Measurements from ENCODE around the gene ACTN1.

The ACTN1 gene

GRCh38 chr14:68828698-68829097, 150.4 kb downstream of the ACTN1 start:
- DNase-seq (ENCODE audit: low read depth) = no peak
- H3K4me3 ChIP-seq (ENCODE audit: control insufficient read depth, low read depth, low read length) = no peak overlapping the region
- TF ChIP-seq CTCF (conservative IDR thresholded peaks at IDR 0.05; ENCODE audit: control insufficient read depth, insufficient read depth, low read depth, low read length) = no peak

GRCh38 chr14:68825729-68826128, 153.4 kb downstream of the ACTN1 start:
- no peak overlapping the region for H3K4me3 ChIP-seq (ENCODE audit: control insufficient read depth, low read depth, low read length)
- no peak for TF ChIP-seq CTCF (conservative IDR thresholded peaks at IDR 0.05; ENCODE audit: control insufficient read depth, insufficient read depth, low read depth, low read length)
- DNase-seq (ENCODE audit: low read depth) = no peak

GRCh38 chr14:68824517-68825347, 154.4 kb downstream of the ACTN1 start:
- DNase-seq (ENCODE audit: low read depth) = peak; percentile 79
- no peak overlapping the region for H3K4me3 ChIP-seq (ENCODE audit: control insufficient read depth, low read depth, low read length)
- TF ChIP-seq CTCF (conservative IDR thresholded peaks at IDR 0.05; ENCODE audit: control insufficient read depth, insufficient read depth, low read depth, low read length) = peak; percentile 92

GRCh38 chr14:68824207-68824516, 154.9 kb downstream of the ACTN1 start:
- H3K4me3 ChIP-seq (ENCODE audit: control insufficient read depth, low read depth, low read length) = no peak overlapping the region
- DNase-seq (ENCODE audit: low read depth) = no peak
- no peak for TF ChIP-seq CTCF (conservative IDR thresholded peaks at IDR 0.05; ENCODE audit: control insufficient read depth, insufficient read depth, low read depth, low read length)

Data from fibroblast of mammary gland (primary cell).